Stomach (tissue), 9 donors: ENCODE measurements around the gene TLE2. TPM values are rescaled to one million over a fixed set of nuclear protein-coding genes. Genes with fewer than 3 reads are reported as not detected.

Source experiments
- DNase-seq, 2 donors: peaks; one replicate each; pipeline versions ENCODE4 v3.0.0 to v3.0.0-alpha.2; 2013 to 2019
- H3K27ac ChIP-seq, 5 donors: fragments of 200-600 bp in 4 of 5; sonication (generic) in 4 of 5; one replicate each; pipeline ENCODE4 v1.5.1; 2013 to 2019; ENCODE audit warnings: mild to moderate bottlenecking in 1 of 5, moderate library complexity in 1 of 5
- H3K27me3 ChIP-seq, 3 donors: fragments of 200-600 bp; sonication (generic); one replicate each; pipeline ENCODE4 v1.5.1; 2017 to 2019; ENCODE audit warnings: mixed run types in 1 of 3
- H3K36me3 ChIP-seq, 4 donors: fragments of 200-600 bp; sonication (generic); 1 replicate in 3 of 4; 2 replicates in 1 of 4; pipeline ENCODE4 v1.5.1; 2016 to 2019
- H3K4me1 ChIP-seq, 4 donors: fragments of 200-600 bp; sonication (generic); one replicate each; pipeline ENCODE4 v1.5.1; 2016 to 2019
- H3K4me3 ChIP-seq, 4 donors: fragments of 200-600 bp; sonication (generic) in 3 of 4; one replicate each; pipeline ENCODE4 v1.5.1; 2016 to 2019; ENCODE audit warnings: mild to moderate bottlenecking in 1 of 4
- H3K9me3 ChIP-seq, 4 donors: fragments of 200-600 bp; sonication (generic); one replicate each; pipeline ENCODE4 v1.5.1; 2016 to 2019
- EP300 ChIP-seq: sonication (generic); formaldehyde crosslinking; IDR thresholded peaks from one replicate; pipeline ENCODE4 v1.6.1; 2017; ENCODE audit warnings: antibody characterized with exemption
- POLR2A ChIP-seq, 4 donors: fragments of 450-650 bp; IDR thresholded peaks; one replicate each; pipeline ENCODE4 v1.6.1; 2016; ENCODE audit warnings: antibody characterized with exemption in 4 of 4, control low read depth in 2 of 4, mild to moderate bottlenecking in 1 of 4, moderate library complexity in 1 of 4
- POLR2AphosphoS5 ChIP-seq, 3 donors: sonication (generic); formaldehyde crosslinking; IDR thresholded peaks; one replicate each; pipeline ENCODE4 v1.6.1; 2016; ENCODE audit warnings: antibody characterized with exemption in 3 of 3
- WGBS, 5 donors: extraction: QIAGEN DNeasy Blood & Tissue Kit in 3 of 5; methylation state at CpG; one replicate each; pipeline versions ENCODE4 v1.1.5 to v1.1.7; 2013 to 2018; 5-methylcytosine and 5-hydroxymethylcytosine counted together
- intact Hi-C: fragments of 100-400 bp; cut with DNase I; formaldehyde crosslinking; loops from one replicate; pipeline ENCODE4 v1.15.1; 2023; ENCODE audit warnings: low total_unique reads
- polyA plus RNA-seq, 3 donors: library from polyadenylated mRNA; stranded (reverse); fragments of 200-250 nt; gene quantifications; one replicate each; pipeline ENCODE4 v1.2.3, GENCODE V29; 2013
- total RNA-seq, 5 donors: library from RNA; depleted of rRNA; stranded (reverse); fragments of >200 nt; gene quantifications; one replicate each; pipeline versions ENCODE4 v1.1.0 to v1.2.3, GENCODE V29; 2014 to 2016
- TF ChIP-seq, protein P1 (sequence below), 7 experiments: fragments of 450-650 bp in 4 of 7; fragments of 200-600 bp in 3 of 7; sonication (generic) in 3 of 7; IDR thresholded peaks; one replicate each; pipeline ENCODE4 v1.5.1; 2016 to 2019; ENCODE audit warnings: antibody characterized with exemption in 7 of 7, control low read depth in 2 of 7, mild to moderate bottlenecking in 1 of 7
- donor health status: healthy with polysubstance abuse.
- donor health status: Bipolar disorder and iron deficiency.
- donor health status: healthy.

Gene TLE2
- total and polyA plus RNA-seq, 8 donors, result 13.8 to 92.9 (median 23.8) TPM

GRCh38 chr19:3060857-3061181, 31.7 kb upstream of the TLE2 start:
- TF ChIP-seq EP300 (no peak), POLR2AphosphoS5 (IDR thresholded peaks at IDR 0.05) (no peak), POLR2A (IDR thresholded peaks at IDR 0.05) (no peak)
- TF ChIP-seq, protein P1, sequence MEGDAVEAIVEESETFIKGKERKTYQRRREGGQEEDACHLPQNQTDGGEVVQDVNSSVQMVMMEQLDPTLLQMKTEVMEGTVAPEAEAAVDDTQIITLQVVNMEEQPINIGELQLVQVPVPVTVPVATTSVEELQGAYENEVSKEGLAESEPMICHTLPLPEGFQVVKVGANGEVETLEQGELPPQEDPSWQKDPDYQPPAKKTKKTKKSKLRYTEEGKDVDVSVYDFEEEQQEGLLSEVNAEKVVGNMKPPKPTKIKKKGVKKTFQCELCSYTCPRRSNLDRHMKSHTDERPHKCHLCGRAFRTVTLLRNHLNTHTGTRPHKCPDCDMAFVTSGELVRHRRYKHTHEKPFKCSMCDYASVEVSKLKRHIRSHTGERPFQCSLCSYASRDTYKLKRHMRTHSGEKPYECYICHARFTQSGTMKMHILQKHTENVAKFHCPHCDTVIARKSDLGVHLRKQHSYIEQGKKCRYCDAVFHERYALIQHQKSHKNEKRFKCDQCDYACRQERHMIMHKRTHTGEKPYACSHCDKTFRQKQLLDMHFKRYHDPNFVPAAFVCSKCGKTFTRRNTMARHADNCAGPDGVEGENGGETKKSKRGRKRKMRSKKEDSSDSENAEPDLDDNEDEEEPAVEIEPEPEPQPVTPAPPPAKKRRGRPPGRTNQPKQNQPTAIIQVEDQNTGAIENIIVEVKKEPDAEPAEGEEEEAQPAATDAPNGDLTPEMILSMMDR (IDR thresholded peaks at IDR 0.05), result no peak
- 13 to 22% (median 14%) methylated on average over 4 of the region's 4 CpGs for WGBS, 5 donors
- DNase-seq, result no peak
- intact Hi-C loops, result no loop called here
- Histone ChIP-seq H3K4me3 (peak overlapping the region; percentile 72 to 81 (median 76)), H3K36me3 (peaks cover 28 to 48% (median 44%) of the 10 kb centered on the region in 4 donors), H3K27ac (peak overlapping the region; percentile 93 to 99 (median 97)), H3K27me3 (no peaks in the 10 kb centered on the region), H3K4me1 (peaks cover 43 to 77% (median 75%) of the 10 kb centered on the region in 4 donors), H3K9me3 (no peaks in the 10 kb centered on the region)

- H3K27ac ChIP-seq, result peak overlapping the region in 3 of 5 donors; percentile 43 to 98 (median 97)
- peaks cover 47 to 77% (median 75%) of the 10 kb centered on the region in 4 donors for H3K4me1 ChIP-seq
- no peaks in the 10 kb centered on the region for H3K27me3 ChIP-seq
- DNase-seq, result no peak
- intact Hi-C loops, result no loop called here
- TF ChIP-seq EP300 (no peak), POLR2A (IDR thresholded peaks at IDR 0.05) (no peak), POLR2AphosphoS5 (IDR thresholded peaks at IDR 0.05) (no peak)
- TF ChIP-seq, protein P1 (IDR thresholded peaks at IDR 0.05), result no peak
- WGBS, 5 donors, result 81 to 93% (median 88%) methylated on average over 15 to 16 of the region's 16 CpGs
- H3K4me3 ChIP-seq, result peak overlapping the region in 1 of 4 donors; percentile 79
- no peaks in the 10 kb centered on the region for H3K9me3 ChIP-seq
- H3K36me3 ChIP-seq, result peaks cover 39 to 59% (median 56%) of the 10 kb centered on the region in 4 donors
Measured at GRCh38 chr19:3059653-3060052, 30.6 kb upstream of the TLE2 start.

GRCh38 chr19:3058821-3059314, 29.8 kb upstream of the TLE2 start:
- TF ChIP-seq POLR2A (IDR thresholded peaks at IDR 0.05), result no peak
- TF ChIP-seq POLR2AphosphoS5 (IDR thresholded peaks at IDR 0.05), result no peak
- TF ChIP-seq, protein P1 (IDR thresholded peaks at IDR 0.05), result no peak
- no peak for TF ChIP-seq EP300
- DNase-seq, result no peak
- Histone ChIP-seq H3K27ac (peak overlapping the region in 4 of 5 donors; percentile 68 to 98 (median 79)), H3K9me3 (no peaks in the 10 kb centered on the region), H3K27me3 (no peaks in the 10 kb centered on the region), H3K4me3 (no peak overlapping the region), H3K4me1 (peaks cover 47 to 82% (median 78%) of the 10 kb centered on the region in 4 donors), H3K36me3 (peaks cover 46 to 67% (median 64%) of the 10 kb centered on the region in 4 donors)
- intact Hi-C loops, result no loop called here
- WGBS, 5 donors, result 76 to 94% (median 85%) methylated on average over 10 of the region's 10 CpGs

DNA sequence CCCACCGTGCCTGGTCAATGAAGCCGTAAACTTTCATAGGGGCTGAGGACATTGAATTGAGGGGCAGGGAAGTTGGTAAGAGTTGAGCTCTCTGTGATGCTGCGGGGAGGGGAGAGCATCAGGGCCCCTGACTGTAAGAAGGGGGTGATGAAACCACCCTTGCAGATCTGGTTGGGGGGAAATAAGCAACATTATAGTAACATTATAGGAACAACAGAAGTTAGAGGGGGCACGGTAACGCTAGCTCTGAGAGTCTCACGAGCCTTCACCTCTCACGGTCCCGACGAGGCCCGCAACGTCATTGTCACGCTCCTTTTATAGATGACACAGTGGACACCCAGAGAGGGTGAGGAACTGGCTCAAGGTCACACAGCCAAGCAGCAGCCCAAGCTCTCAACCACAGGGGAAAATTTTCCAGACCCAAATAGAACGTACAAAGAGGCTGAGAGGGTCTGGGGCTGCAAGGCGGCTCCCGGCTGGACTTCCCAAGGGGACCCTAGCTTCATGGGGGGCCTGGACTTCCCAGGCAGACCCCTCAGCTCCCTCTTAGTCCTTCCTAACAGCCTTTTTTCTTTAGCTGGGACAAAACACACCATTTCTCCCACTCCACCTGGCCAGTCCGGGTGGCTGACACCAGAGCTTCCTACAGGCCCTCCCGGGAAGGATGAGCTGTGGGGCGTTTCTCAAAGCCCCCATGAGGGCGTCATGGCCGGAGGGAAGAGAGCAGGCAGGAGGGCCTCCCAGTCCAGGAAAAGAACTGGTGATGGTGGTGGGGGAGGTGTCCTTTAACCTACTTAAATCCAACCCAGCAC, 29.1 kb upstream of the TLE2 start:
- no peak for TF ChIP-seq POLR2A (IDR thresholded peaks at IDR 0.05)
- no peak for TF ChIP-seq EP300
- TF ChIP-seq, protein P1 (IDR thresholded peaks at IDR 0.05), result no peak
- no peak for TF ChIP-seq POLR2AphosphoS5 (IDR thresholded peaks at IDR 0.05)
- 70 to 82% (median 78%) methylated on average over 20 of the region's 20 CpGs for WGBS, 5 donors
- Histone ChIP-seq H3K9me3 (no peaks in the 10 kb centered on the region), H3K4me3 (no peak overlapping the region), H3K27me3 (no peaks in the 10 kb centered on the region), H3K27ac (peak overlapping the region in 4 of 5 donors; percentile 68 to 86 (median 74)), H3K36me3 (peaks cover 49 to 74% (median 70%) of the 10 kb centered on the region in 4 donors), H3K4me1 (peaks cover 46 to 86% (median 75%) of the 10 kb centered on the region in 4 donors)
- intact Hi-C loops, result no loop called here
- no peak for DNase-seq
